Right atrium auricular region (tissue), 2 donors: ENCODE measurements around the gene MIGA2. TPM values are rescaled to one million over a fixed set of nuclear protein-coding genes. Genes with fewer than 3 reads are reported as not detected.
"Not testable (repeated sequence)": the region's sequence is repeated elsewhere in the genome, so short reads cannot be mapped to it uniquely, and the experiment has no call there.

ENCODE experiments used
- DNase-seq: peaks from one replicate; pipeline ENCODE4 v3.0.0-alpha.2; 2019; ENCODE audit warnings: low spot score
- H3K27ac ChIP-seq, 2 donors: fragments of 200-600 bp; sonication (generic); 1 replicate in 1 of 2; 2 replicates in 1 of 2; pipeline ENCODE4 v1.5.1; 2016 to 2019
- H3K27me3 ChIP-seq, 2 donors: fragments of 200-600 bp; sonication (generic); one replicate each; pipeline versions ENCODE4 v1.5.1 to v1.6.0; 2017 to 2019
- H3K36me3 ChIP-seq: fragments of 200-600 bp; sonication (generic); one replicate; pipeline ENCODE4 v1.5.1; 2016
- H3K4me1 ChIP-seq, 2 donors: fragments of 200-600 bp; sonication (generic); one replicate each; pipeline versions ENCODE4 v1.5.1 to v1.6.0; 2017 to 2019
- H3K4me3 ChIP-seq, 2 donors: fragments of 200-600 bp; sonication (generic); 1 replicate in 1 of 2; 2 replicates in 1 of 2; pipeline ENCODE4 v1.5.1; 2017 to 2019; ENCODE audit warnings: mild to moderate bottlenecking in 1 of 2, moderate library complexity in 1 of 2
- H3K9me3 ChIP-seq, 2 donors: fragments of 200-600 bp; sonication (generic); one replicate each; pipeline ENCODE4 v1.5.1; 2019
- total RNA-seq, 2 donors: library from RNA; depleted of rRNA; stranded (reverse); fragments of >200 nt; gene quantifications; one replicate each; pipeline ENCODE4 v1.1.0, GENCODE V29; 2016
- TF ChIP-seq, protein P1 (sequence below), 2 donors: fragments of 200-600 bp; sonication (generic); IDR thresholded peaks; one replicate each; pipeline ENCODE4 v1.5.1; 2019; ENCODE audit warnings: antibody characterized with exemption in 2 of 2

Gene MIGA2
- total RNA-seq, 2 donors from 2014 or later: 34.2 to 40.2 TPM

- TF ChIP-seq, protein P1, sequence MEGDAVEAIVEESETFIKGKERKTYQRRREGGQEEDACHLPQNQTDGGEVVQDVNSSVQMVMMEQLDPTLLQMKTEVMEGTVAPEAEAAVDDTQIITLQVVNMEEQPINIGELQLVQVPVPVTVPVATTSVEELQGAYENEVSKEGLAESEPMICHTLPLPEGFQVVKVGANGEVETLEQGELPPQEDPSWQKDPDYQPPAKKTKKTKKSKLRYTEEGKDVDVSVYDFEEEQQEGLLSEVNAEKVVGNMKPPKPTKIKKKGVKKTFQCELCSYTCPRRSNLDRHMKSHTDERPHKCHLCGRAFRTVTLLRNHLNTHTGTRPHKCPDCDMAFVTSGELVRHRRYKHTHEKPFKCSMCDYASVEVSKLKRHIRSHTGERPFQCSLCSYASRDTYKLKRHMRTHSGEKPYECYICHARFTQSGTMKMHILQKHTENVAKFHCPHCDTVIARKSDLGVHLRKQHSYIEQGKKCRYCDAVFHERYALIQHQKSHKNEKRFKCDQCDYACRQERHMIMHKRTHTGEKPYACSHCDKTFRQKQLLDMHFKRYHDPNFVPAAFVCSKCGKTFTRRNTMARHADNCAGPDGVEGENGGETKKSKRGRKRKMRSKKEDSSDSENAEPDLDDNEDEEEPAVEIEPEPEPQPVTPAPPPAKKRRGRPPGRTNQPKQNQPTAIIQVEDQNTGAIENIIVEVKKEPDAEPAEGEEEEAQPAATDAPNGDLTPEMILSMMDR (IDR thresholded peaks at IDR 0.05): peak; percentile 80 to 93
These were observed 8.0 kb upstream of the MIGA2 start, which contains the start of gene SH3GLB2 for GRCh38 chr9:129028192-129028966. Gene SH3GLB2, minus strand, starts transcription at chr9:129028331. Its CDS starts 177 bp downstream, at chr9:129028154.

DNA sequence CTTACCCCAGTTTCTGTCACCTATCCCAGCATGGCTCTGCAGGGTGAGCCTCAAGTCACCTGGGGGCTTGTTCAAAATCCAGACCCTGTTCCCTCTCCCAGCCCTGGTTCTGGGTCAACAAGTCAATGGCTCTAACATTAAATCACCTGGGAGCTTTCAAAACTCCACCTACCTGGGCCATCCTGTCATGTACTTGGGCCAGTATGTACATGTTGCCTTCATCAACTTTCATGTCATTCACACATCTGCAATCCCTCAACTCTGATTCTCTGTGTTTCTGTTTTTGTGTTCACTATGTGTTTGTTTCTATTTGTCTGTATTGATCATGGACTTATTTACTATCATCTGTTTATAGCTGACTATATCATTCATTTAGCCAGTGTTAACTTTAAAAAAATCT, 6.2 kb upstream of the MIGA2 start:
- no peak for DNase-seq
- Histone ChIP-seq H3K9me3 (no peaks in the 10 kb centered on the region), H3K27me3 (no peaks in the 10 kb centered on the region), H3K36me3 (no peaks in the 10 kb centered on the region), H3K4me3 (no peak overlapping the region), H3K27ac (no peak overlapping the region), H3K4me1 (peaks cover 0 to 20% of the 10 kb centered on the region in 2 donors)
- TF ChIP-seq, protein P1 (IDR thresholded peaks at IDR 0.05): no peak

More at GRCh38 chr9:129028192-129028966, 8.0 kb upstream of the MIGA2 start, which contains the start of gene SH3GLB2:
- Histone ChIP-seq H3K4me1 (peaks cover 0 to 25% of the 10 kb centered on the region in 2 donors), H3K36me3 (no peaks in the 10 kb centered on the region), H3K27me3 (no peaks in the 10 kb centered on the region), H3K4me3 (peak within 1 kb of the TSS; percentile 54 to 85), H3K27ac (peak within 1 kb of the TSS; percentile 55 to 71), H3K9me3 (no peaks in the 10 kb centered on the region)
- peak; percentile 93 for DNase-seq

- no peaks in the 10 kb centered on the region for H3K9me3 ChIP-seq
- no peaks in the 10 kb centered on the region for H3K36me3 ChIP-seq
- no peak for DNase-seq
- no peaks in the 10 kb centered on the region for H3K27me3 ChIP-seq
- no peak overlapping the region for H3K27ac ChIP-seq
- H3K4me1 ChIP-seq: peaks cover 0 to 19% of the 10 kb centered on the region in 2 donors
- no peak overlapping the region for H3K4me3 ChIP-seq
- TF ChIP-seq, protein P1 (IDR thresholded peaks at IDR 0.05): no peak
These were observed 4.9 kb upstream of the MIGA2 start for GRCh38 chr9:129031514-129031913.

- Histone ChIP-seq H3K9me3 (no peaks in the 10 kb centered on the region), H3K4me1 (peaks cover 0 to 16% of the 10 kb centered on the region in 2 donors), H3K27ac (no peak overlapping the region), H3K27me3 (no peaks in the 10 kb centered on the region), H3K36me3 (no peaks in the 10 kb centered on the region), H3K4me3 (no peak overlapping the region)
- DNase-seq: no peak
- TF ChIP-seq, protein P1 (IDR thresholded peaks at IDR 0.05): no peak
These were observed 3.8 kb upstream of the MIGA2 start for GRCh38 chr9:129032541-129033159.

DNA sequence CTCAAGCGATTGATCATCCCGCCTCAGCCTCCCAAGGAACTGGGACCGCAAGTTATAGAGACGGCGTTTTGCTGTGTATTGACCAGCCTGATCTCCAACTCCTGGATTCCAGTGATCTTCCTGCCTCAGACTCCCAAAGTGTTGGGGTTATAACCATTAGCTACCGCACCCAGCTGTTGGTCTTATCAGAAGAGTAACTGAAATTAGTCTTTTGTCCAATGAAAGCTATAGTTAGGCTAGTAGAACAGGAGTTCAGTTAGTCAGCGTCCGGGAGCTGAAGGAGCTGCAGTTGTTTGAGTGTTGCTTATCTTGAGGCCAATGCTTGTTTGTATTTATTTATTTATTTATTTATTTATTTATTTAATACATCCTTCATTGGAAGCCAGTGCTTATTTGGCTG, 3.2 kb upstream of the MIGA2 start:
- no peaks in the 10 kb centered on the region for H3K36me3 ChIP-seq
- DNase-seq: no peak
- TF ChIP-seq, protein P1 (IDR thresholded peaks at IDR 0.05): no peak
- H3K4me3 ChIP-seq: no peak overlapping the region
- H3K27me3 ChIP-seq: no peaks in the 10 kb centered on the region
- no peaks in the 10 kb centered on the region for H3K9me3 ChIP-seq
- H3K4me1 ChIP-seq: peaks cover 0 to 20% of the 10 kb centered on the region in 2 donors
- H3K27ac ChIP-seq: no peak overlapping the region

DNA sequence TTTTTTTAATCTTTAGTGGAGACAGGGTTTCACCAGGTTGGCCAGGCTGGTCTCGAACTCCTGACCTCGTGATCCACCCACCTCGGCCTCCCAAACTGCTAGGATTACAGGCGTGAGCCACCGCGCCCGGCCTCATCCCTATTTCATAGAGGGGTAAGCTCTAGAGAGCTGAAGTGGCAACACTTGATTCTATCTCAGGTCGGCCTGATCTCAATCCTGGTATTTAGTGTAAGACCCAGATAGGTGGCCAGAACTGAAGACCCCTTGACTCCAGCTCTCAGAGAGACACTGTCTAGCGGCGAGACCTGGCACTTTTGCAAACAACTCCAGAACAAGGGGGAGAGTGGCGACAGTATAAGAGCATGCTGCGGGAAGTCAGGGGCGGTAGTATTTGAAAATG, 588 bp upstream of the MIGA2 start:
- H3K36me3 ChIP-seq, H3K27me3 ChIP-seq, DNase-seq, H3K9me3 ChIP-seq: not testable (repeated sequence)
- Histone ChIP-seq H3K4me1 (peaks cover 0 to 38% of the 10 kb centered on the region in 2 donors), H3K4me3 (peak overlapping the region; percentile 99 to 100), H3K27ac (peak overlapping the region; percentile 72 to 92)
